ENCODE measurements around the gene COA1. TPM values are rescaled to one million over a fixed set of nuclear protein-coding genes. Genes with fewer than 3 reads are reported as not detected.
A peak's percentile ranks its signal among the peaks of the same experiment; 100 is the strongest.
"Not testable (repeated sequence)": the region's sequence is repeated elsewhere in the genome, so short reads cannot be mapped to it uniquely, and the experiment has no call there.

COA1 gene
- total RNA-seq, 1 experiment from 2014 or later = 85.4 TPM

- Histone ChIP-seq H3K4me1 (replicated peaks) (peaks cover 9% of the 10 kb centered on the region), H3K36me3 (no peaks in the 10 kb centered on the region)
- DNase-seq (ENCODE audit: low read depth in 1 of 2, low spot score in 2 of 2) = no peak
Observed at GRCh38 chr7:43679210-43680068, 49.9 kb downstream of the COA1 start.

GRCh38 chr7:43678315-43678714 lies 51.0 kb downstream of the COA1 start:
- H3K4me1 ChIP-seq (replicated peaks) = peaks cover 13% of the 10 kb centered on the region
- no peaks in the 10 kb centered on the region for H3K36me3 ChIP-seq
- H3K4me3 ChIP-seq = no peak overlapping the region
- H3K9me3 ChIP-seq (replicated peaks) = no peaks in the 10 kb centered on the region
- no peak for DNase-seq (ENCODE audit: low read depth in 1 of 2, low spot score in 2 of 2)
- no peak overlapping the region for H3K27ac ChIP-seq
- no peaks in the 10 kb centered on the region for H3K27me3 ChIP-seq (replicated peaks)

More at GRCh38 chr7:43679210-43680068, 49.9 kb downstream of the COA1 start:
- no peak overlapping the region for H3K4me3 ChIP-seq
- no peak overlapping the region for H3K27ac ChIP-seq
- no peaks in the 10 kb centered on the region for H3K27me3 ChIP-seq (replicated peaks)
- no peaks in the 10 kb centered on the region for H3K9me3 ChIP-seq (replicated peaks)

- H3K27ac ChIP-seq = no peak overlapping the region
Observed at GRCh38 chr7:43677864-43678263, 51.5 kb downstream of the COA1 start.

GRCh38 chr7:43674559-43675436 lies 54.5 kb downstream of the COA1 start:
- H3K4me3 ChIP-seq = no peak overlapping the region
- 0 out of 2 replicates have a peak, but pooled peaks cover 3% of the 10 kb centered on the region for H3K9me3 ChIP-seq (replicated peaks)
- no peaks in the 10 kb centered on the region; the same call in 1 of the 2 replicates for H3K36me3 ChIP-seq
- peaks cover 13% of the 10 kb centered on the region for H3K4me1 ChIP-seq (replicated peaks)
- peak in 1 of 2 experiments; percentile 61 for DNase-seq (ENCODE audit: low read depth in 1 of 2, low spot score in 2 of 2)
- H3K27me3 ChIP-seq (replicated peaks) = no peaks in the 10 kb centered on the region
- H3K27ac ChIP-seq = peak overlapping the region; percentile 62

More at GRCh38 chr7:43677864-43678263, 51.5 kb downstream of the COA1 start:
- no peaks in the 10 kb centered on the region for H3K9me3 ChIP-seq (replicated peaks)
- no peak for DNase-seq (ENCODE audit: low read depth in 1 of 2, low spot score in 2 of 2)
- H3K36me3 ChIP-seq = no peaks in the 10 kb centered on the region
- no peaks in the 10 kb centered on the region for H3K27me3 ChIP-seq (replicated peaks)
- H3K4me1 ChIP-seq (replicated peaks) = peaks cover 13% of the 10 kb centered on the region
- H3K4me3 ChIP-seq = no peak overlapping the region

- H3K36me3 ChIP-seq; H3K9me3 ChIP-seq (replicated peaks); DNase-seq (ENCODE audit: low read depth in 1 of 2, low spot score in 2 of 2); H3K27ac ChIP-seq; H3K27me3 ChIP-seq (replicated peaks); H3K4me3 ChIP-seq: not testable (repeated sequence)
- peaks cover 13% of the 10 kb centered on the region for H3K4me1 ChIP-seq (replicated peaks)
Observed at GRCh38 chr7:43673243-43673976, 55.9 kb downstream of the COA1 start.

GRCh38 chr7:43671521-43671920 lies 57.8 kb downstream of the COA1 start:
- no peaks in the 10 kb centered on the region for H3K27me3 ChIP-seq (replicated peaks)
- 0 out of 2 replicates have a peak, but pooled peaks cover 3% of the 10 kb centered on the region for H3K9me3 ChIP-seq (replicated peaks)
- H3K4me1 ChIP-seq (replicated peaks) = peaks cover 13% of the 10 kb centered on the region
- DNase-seq (ENCODE audit: low read depth in 1 of 2, low spot score in 2 of 2) = no peak
- no peak overlapping the region for H3K4me3 ChIP-seq
- no peak overlapping the region for H3K27ac ChIP-seq
- H3K36me3 ChIP-seq = no peaks in the 10 kb centered on the region; the same call in 1 of the 2 replicates

- no peak for DNase-seq (ENCODE audit: low read depth in 1 of 2, low spot score in 2 of 2)
- H3K27ac ChIP-seq = no peak overlapping the region
Observed at GRCh38 chr7:43669286-43670081, 59.8 kb downstream of the COA1 start.

GRCh38 chr7:43668035-43668434 lies 61.3 kb downstream of the COA1 start:
- Histone ChIP-seq H3K9me3 (replicated peaks) (0 out of 2 replicates have a peak, but pooled peaks cover 3% of the 10 kb centered on the region), H3K4me1 (replicated peaks) (no peaks in the 10 kb centered on the region), H3K27me3 (replicated peaks) (no peaks in the 10 kb centered on the region), H3K27ac (no peak overlapping the region), H3K4me3 (no peak overlapping the region), H3K36me3 (no peaks in the 10 kb centered on the region; the same call in 1 of the 2 replicates)
- DNase-seq (ENCODE audit: low read depth in 1 of 2, low spot score in 2 of 2) = no peak

More at GRCh38 chr7:43669286-43670081, 59.8 kb downstream of the COA1 start:
- Histone ChIP-seq H3K27me3 (replicated peaks) (no peaks in the 10 kb centered on the region), H3K36me3 (no peaks in the 10 kb centered on the region; the same call in 1 of the 2 replicates), H3K9me3 (replicated peaks) (0 out of 2 replicates have a peak, but pooled peaks cover 3% of the 10 kb centered on the region), H3K4me3 (no peak overlapping the region), H3K4me1 (replicated peaks) (peaks cover 7% of the 10 kb centered on the region)

- Histone ChIP-seq H3K27ac (no peak overlapping the region), H3K27me3 (replicated peaks) (no peaks in the 10 kb centered on the region), H3K4me1 (replicated peaks) (no peaks in the 10 kb centered on the region), H3K9me3 (replicated peaks) (no peaks in the 10 kb centered on the region), H3K4me3 (no peak overlapping the region), H3K36me3 (no peaks in the 10 kb centered on the region; the same call in 1 of the 2 replicates)
- no peak for DNase-seq (ENCODE audit: low read depth in 1 of 2, low spot score in 2 of 2)
Observed at GRCh38 chr7:43666938-43667337, 62.4 kb downstream of the COA1 start.

- no peak for DNase-seq (ENCODE audit: low read depth in 1 of 2, low spot score in 2 of 2)
- Histone ChIP-seq H3K27ac (no peak overlapping the region), H3K9me3 (replicated peaks) (no peaks in the 10 kb centered on the region), H3K27me3 (replicated peaks) (no peaks in the 10 kb centered on the region), H3K36me3 (no peaks in the 10 kb centered on the region), H3K4me1 (replicated peaks) (peaks cover 13% of the 10 kb centered on the region), H3K4me3 (no peak overlapping the region)
Observed at GRCh38 chr7:43664681-43665080, 64.6 kb downstream of the COA1 start.

- no peaks in the 10 kb centered on the region for H3K27me3 ChIP-seq (replicated peaks)
- H3K27ac ChIP-seq = no peak overlapping the region
- H3K4me3 ChIP-seq = no peak overlapping the region
- no peaks in the 10 kb centered on the region for H3K9me3 ChIP-seq (replicated peaks)
- DNase-seq (ENCODE audit: low read depth in 1 of 2, low spot score in 2 of 2) = no peak
- peaks cover 10% of the 10 kb centered on the region for H3K36me3 ChIP-seq
- peaks cover 27% of the 10 kb centered on the region for H3K4me1 ChIP-seq (replicated peaks)
Observed at GRCh38 chr7:43660141-43660540, 69.2 kb downstream of the COA1 start.

GRCh38 chr7:43659549-43659896 lies 69.8 kb downstream of the COA1 start:
- no peak for DNase-seq (ENCODE audit: low read depth in 1 of 2, low spot score in 2 of 2)
- H3K36me3 ChIP-seq = peaks cover 10% of the 10 kb centered on the region

More at GRCh38 chr7:43659549-43659896, 69.8 kb downstream of the COA1 start:
- Histone ChIP-seq H3K27me3 (replicated peaks) (no peaks in the 10 kb centered on the region), H3K4me1 (replicated peaks) (peaks cover 27% of the 10 kb centered on the region), H3K27ac (peak overlapping the region; percentile 71; the same call in 1 of the 2 replicates), H3K4me3 (no peak overlapping the region), H3K9me3 (replicated peaks) (no peaks in the 10 kb centered on the region)

Measured in SJSA1 (cell line).